A549 (cell line): ENCODE measurements around the gene MPZL2. TPM values are rescaled to one million over a fixed set of nuclear protein-coding genes. Genes with fewer than 3 reads are reported as not detected.

Source experiments
- ATAC-seq, 2 experiments: fragments of 200-7000 bp in 1 of 2; fragments of >200 bp in 1 of 2; cut with Nextera tagmentation in 1 of 2; cut with Tn5 transposase in 1 of 2; 3 replicates each; pipeline versions ENCODE4 v1.8.0 to v1.9.1; 2018 to 2020; ENCODE audit warnings: mild to moderate bottlenecking in 1 of 2, moderate library complexity in 1 of 2
- CTCF ChIA-PET: fragments of 300-600 bp; sonication (Branson Sonifier 250); formaldehyde crosslinking; extraction: SDS; loops from one replicate; lab custom pipeline; 2021; ENCODE audit warnings: antibody characterized with exemption, inconsistent platforms; lab: Yijun Ruan, JAX
- POLR2A ChIA-PET: fragments of 350-600 bp; formaldehyde crosslinking; extraction: SDS; loops from one replicate; lab custom pipeline; 2021; ENCODE audit warnings: antibody characterized with exemption, inconsistent platforms; lab: Yijun Ruan, JAX
- DNase-seq, 2 experiments: peaks; one replicate each; pipeline versions ENCODE4 v3.0.0 to v3.0.0-alpha.2; 2011 to 2016; ENCODE audit warnings: low read depth in 1 of 2, low spot score in 1 of 2
- FAIRE-seq: peaks from 2 replicates; lab custom pipeline; 2011; peaks lifted over from hg19 to GRCh38; lab: Jason Lieb, UNC
- H3K27ac ChIP-seq, 2 experiments: fragments of >200 bp; sonication (Bioruptor Twin); formaldehyde crosslinking; 3 replicates each; pipeline ENCODE4 v1.5.1; 2016 to 2017
- H3K4me1 ChIP-seq: fragments of >200 bp; sonication (Bioruptor Twin); formaldehyde crosslinking; 3 replicates; pipeline ENCODE4 v1.6.1; 2016
- H3K4me2 ChIP-seq: fragments of >200 bp; sonication (Bioruptor Twin); formaldehyde crosslinking; 3 replicates; pipeline ENCODE4 v1.6.1; 2016
- H3K4me3 ChIP-seq: fragments of >200 bp; sonication (Bioruptor Twin); formaldehyde crosslinking; 3 replicates; pipeline ENCODE4 v1.5.1; 2016
- H3K9me3 ChIP-seq: fragments of >200 bp; sonication (Bioruptor Twin); formaldehyde crosslinking; 3 replicates; pipeline ENCODE4 v1.6.1; 2016
- EHF ChIP-seq: fragments of 250-450 bp; sonication (Bioruptor Pico); IDR thresholded peaks from 2 replicates; pipeline ENCODE4 v1.5.0; 2020; ENCODE audit warnings: mild to moderate bottlenecking
- EHMT2 ChIP-seq: fragments of 200-600 bp; sonication (generic); IDR thresholded peaks from 2 replicates; pipeline ENCODE4 v1.6.1; 2016; ENCODE audit warnings: antibody characterized with exemption, low read depth, mild to moderate bottlenecking, moderate library complexity
- EP300 ChIP-seq, 2 experiments: fragments of >200 bp; sonication (Bioruptor Twin); formaldehyde crosslinking; IDR thresholded peaks; 2 replicates in 1 of 2; 3 replicates in 1 of 2; pipeline ENCODE4 v1.6.1; 2016 to 2017
- FOSL2 ChIP-seq, 2 experiments: fragments of 450-650 bp in 1 of 2; fragments of >200 bp in 1 of 2; sonication (Bioruptor Twin) in 1 of 2; formaldehyde crosslinking; IDR thresholded peaks; 2 replicates each; pipeline versions ENCODE4 v1.5.0 to v1.6.1; 2016 to 2020; ENCODE audit warnings: mild to moderate bottlenecking in 1 of 2, moderate library complexity in 1 of 2
- HDAC2 ChIP-seq: fragments of 200-600 bp; sonication (generic); IDR thresholded peaks from 2 replicates; pipeline ENCODE4 v1.6.1; 2016
- JUN ChIP-seq, 2 experiments: fragments of >200 bp; sonication (Bioruptor Twin); formaldehyde crosslinking; IDR thresholded peaks; 2 replicates in 1 of 2; 3 replicates in 1 of 2; pipeline ENCODE4 v1.6.1; 2016 to 2017
- JUNB ChIP-seq: fragments of >200 bp; sonication (Bioruptor Twin); formaldehyde crosslinking; IDR thresholded peaks from 2 replicates; pipeline ENCODE4 v1.6.1; 2016
- MAFK ChIP-seq: fragments of 450-650 bp; IDR thresholded peaks from 2 replicates; pipeline ENCODE4 v1.6.1; 2014; ENCODE audit not compliant: partially characterized antibody
- MAZ ChIP-seq: fragments of 150-350 bp; IDR thresholded peaks from 2 replicates; pipeline ENCODE4 v1.6.1; 2014; ENCODE audit warnings: antibody characterized with exemption, low read depth, low read length, borderline replicate concordance
- MYC ChIP-seq: IDR thresholded peaks from 2 replicates; pipeline ENCODE4 v1.6.1; 2012; ENCODE audit warnings: mild to moderate bottlenecking, inconsistent platforms, low read length, improper control_type of control experiment, borderline replicate concordance
- NFE2L2 ChIP-seq: fragments of 150-350 bp; conservative IDR thresholded peaks from 2 replicates; pipeline ENCODE4 v1.6.1; 2014; ENCODE audit warnings: low read length
- RAD21 ChIP-seq, 2 experiments: fragments of >200 bp in 1 of 2; sonication (Bioruptor Twin) in 1 of 2; formaldehyde crosslinking in 1 of 2; IDR thresholded peaks in 1 of 2; conservative IDR thresholded peaks in 1 of 2; 2 replicates in 1 of 2; 3 replicates in 1 of 2; pipeline ENCODE4 v1.6.1; 2012 to 2018; ENCODE audit warnings: inconsistent platforms in 1 of 2
- TFCP2L1 ChIP-seq: fragments of 250-450 bp; sonication (Bioruptor Pico); IDR thresholded peaks from 2 replicates; pipeline ENCODE4 v1.5.0; 2021; ENCODE audit warnings: mild to moderate bottlenecking
- ZNF302 ChIP-seq: fragments of 250-450 bp; sonication (Bioruptor Pico); IDR thresholded peaks from 2 replicates; pipeline ENCODE4 v1.9.0; 2021; ENCODE audit warnings: inconsistent platforms, mild to moderate bottlenecking, moderate library complexity
- WGBS: methylation state at CpG from one replicate; pipeline ENCODE4 v1.1.6; 2017; ENCODE audit errors: missing lambda C conversion rate; 5-methylcytosine and 5-hydroxymethylcytosine counted together
- polyA plus RNA-seq, 4 experiments: library from polyadenylated mRNA; depleted of rRNA in 3 of 4; stranded (reverse); fragments of >200 nt; fragmentation: RNase III in 1 of 4; extraction: RNeasy Plus Mini Kit Qiagen cat#74134 plus additional on column Dnase treatment in 1 of 4; gene quantifications; 2 replicates in 3 of 4; 3 replicates in 1 of 4; pipeline ENCODE4 v1.2.3, GENCODE V29; 2011 to 2017
- TF ChIP-seq, protein P1 (sequence below): fragments of >200 bp; sonication (Bioruptor Twin); formaldehyde crosslinking; IDR thresholded peaks from 3 replicates; pipeline ENCODE4 v1.5.1; 2016
- TF ChIP-seq, protein P2 (sequence below): fragments of >200 bp; sonication (Bioruptor Twin); formaldehyde crosslinking; IDR thresholded peaks from 2 replicates; pipeline ENCODE4 v1.6.1; 2016
- TF ChIP-seq, protein P3 (sequence below): fragments of >200 bp; sonication (Bioruptor Twin); formaldehyde crosslinking; IDR thresholded peaks from 3 replicates; pipeline ENCODE4 v1.6.1; 2016
- TF ChIP-seq, protein P4 (sequence below): fragments of 450-650 bp; IDR thresholded peaks from 2 replicates; pipeline ENCODE4 v1.6.1; 2014; ENCODE audit warnings: antibody characterized with exemption

MPZL2 gene
- polyA plus RNA-seq, 2 of the 4 experiments (the other 2 are of a cell fraction): 0.14 TPM; not detected in 1

DNA sequence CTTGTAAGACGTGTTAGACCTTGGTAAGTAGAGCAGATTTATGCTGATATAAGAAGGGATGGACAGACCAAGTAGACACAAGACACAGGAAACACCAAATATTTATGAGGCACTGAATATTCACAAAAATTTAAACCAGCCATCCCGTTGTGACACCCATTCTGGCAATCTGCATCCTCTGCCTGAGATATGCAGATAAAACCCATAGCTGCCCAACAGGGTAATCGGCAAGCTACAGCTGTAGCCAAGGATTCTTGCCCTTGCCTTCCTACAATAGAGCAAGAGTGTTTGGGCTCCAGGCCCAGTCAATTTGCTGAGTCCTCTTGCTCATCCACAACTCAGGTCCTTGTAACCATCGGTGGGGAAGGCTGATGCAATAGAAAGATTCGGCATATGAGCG is 18.5 kb upstream of the MPZL2 start:
- DNase-seq (no peak), FAIRE-seq (no peak), ATAC-seq (no peak)
- Histone ChIP-seq H3K9me3 (no peaks in the 10 kb centered on the region), H3K4me2 (no peak overlapping the region), H3K4me1 (no peaks in the 10 kb centered on the region), H3K27ac (no peak overlapping the region), H3K4me3 (no peak overlapping the region)
- POLR2A ChIA-PET: no interaction called here
- CTCF ChIA-PET: interaction anchor here (1.3 kb wide), 1 partner anchor 13 kb away, joined by 3 read pairs; no protein-coding TSS in a partner anchor
- WGBS: 67% methylated on average over 5 of the region's 6 CpGs
- TF ChIP-seq, protein P1, sequence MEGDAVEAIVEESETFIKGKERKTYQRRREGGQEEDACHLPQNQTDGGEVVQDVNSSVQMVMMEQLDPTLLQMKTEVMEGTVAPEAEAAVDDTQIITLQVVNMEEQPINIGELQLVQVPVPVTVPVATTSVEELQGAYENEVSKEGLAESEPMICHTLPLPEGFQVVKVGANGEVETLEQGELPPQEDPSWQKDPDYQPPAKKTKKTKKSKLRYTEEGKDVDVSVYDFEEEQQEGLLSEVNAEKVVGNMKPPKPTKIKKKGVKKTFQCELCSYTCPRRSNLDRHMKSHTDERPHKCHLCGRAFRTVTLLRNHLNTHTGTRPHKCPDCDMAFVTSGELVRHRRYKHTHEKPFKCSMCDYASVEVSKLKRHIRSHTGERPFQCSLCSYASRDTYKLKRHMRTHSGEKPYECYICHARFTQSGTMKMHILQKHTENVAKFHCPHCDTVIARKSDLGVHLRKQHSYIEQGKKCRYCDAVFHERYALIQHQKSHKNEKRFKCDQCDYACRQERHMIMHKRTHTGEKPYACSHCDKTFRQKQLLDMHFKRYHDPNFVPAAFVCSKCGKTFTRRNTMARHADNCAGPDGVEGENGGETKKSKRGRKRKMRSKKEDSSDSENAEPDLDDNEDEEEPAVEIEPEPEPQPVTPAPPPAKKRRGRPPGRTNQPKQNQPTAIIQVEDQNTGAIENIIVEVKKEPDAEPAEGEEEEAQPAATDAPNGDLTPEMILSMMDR: no peak
- no peak for TF ChIP-seq ZNF302
- no peak for TF ChIP-seq TFCP2L1
- TF ChIP-seq NFE2L2: no peak
- TF ChIP-seq JUNB: no peak
- no peak for TF ChIP-seq MYC

DNA sequence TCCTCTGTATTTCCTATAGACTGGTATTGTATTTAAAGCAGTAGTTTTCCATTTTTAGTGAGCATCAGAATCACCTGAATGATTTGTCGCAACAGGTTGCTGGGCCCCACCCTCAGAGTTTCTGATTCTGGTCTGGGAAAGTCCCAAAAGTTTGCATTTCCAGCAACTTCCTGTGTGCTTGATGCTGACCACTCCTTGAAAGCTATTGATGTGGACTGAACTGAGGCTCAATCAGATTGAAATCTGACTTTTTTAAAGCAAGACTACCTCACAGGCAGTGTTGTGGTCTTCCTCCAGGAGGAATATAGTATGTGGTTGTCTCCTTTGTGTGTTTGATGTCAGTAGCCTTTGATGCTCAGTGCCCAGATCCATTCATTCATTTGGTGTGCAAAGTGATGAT is 17.2 kb upstream of the MPZL2 start:
- ChIA-PET POLR2A (no interaction called here), CTCF (no interaction called here)
- no peak overlapping the region for H3K4me3 ChIP-seq
- TF ChIP-seq MAFK: no peak
- TF ChIP-seq EP300 (IDR thresholded peaks at IDR 0.05): no peak
- TF ChIP-seq, protein P1: no peak
- no peak for TF ChIP-seq MAZ
- TF ChIP-seq HDAC2: no peak
- TF ChIP-seq RAD21 (conservative IDR thresholded peaks at IDR 0.05 in 1 of 2, IDR thresholded peaks at IDR 0.05 in 1 of 2): no peak
- TF ChIP-seq EHF: no peak
- TF ChIP-seq EHMT2: no peak
- TF ChIP-seq, protein P2, sequence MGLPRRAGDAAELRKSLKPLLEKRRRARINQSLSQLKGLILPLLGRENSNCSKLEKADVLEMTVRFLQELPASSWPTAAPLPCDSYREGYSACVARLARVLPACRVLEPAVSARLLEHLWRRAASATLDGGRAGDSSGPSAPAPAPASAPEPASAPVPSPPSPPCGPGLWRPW: no peak
- DNase-seq (no peak), FAIRE-seq (no peak), ATAC-seq (no peak)
- no peaks in the 10 kb centered on the region for H3K9me3 ChIP-seq
- no peak overlapping the region for H3K27ac ChIP-seq
- H3K4me1 ChIP-seq: no peaks in the 10 kb centered on the region
- 100% methylated on average over 1 of the region's 1 CpG for WGBS
- H3K4me2 ChIP-seq: no peak overlapping the region

DNA sequence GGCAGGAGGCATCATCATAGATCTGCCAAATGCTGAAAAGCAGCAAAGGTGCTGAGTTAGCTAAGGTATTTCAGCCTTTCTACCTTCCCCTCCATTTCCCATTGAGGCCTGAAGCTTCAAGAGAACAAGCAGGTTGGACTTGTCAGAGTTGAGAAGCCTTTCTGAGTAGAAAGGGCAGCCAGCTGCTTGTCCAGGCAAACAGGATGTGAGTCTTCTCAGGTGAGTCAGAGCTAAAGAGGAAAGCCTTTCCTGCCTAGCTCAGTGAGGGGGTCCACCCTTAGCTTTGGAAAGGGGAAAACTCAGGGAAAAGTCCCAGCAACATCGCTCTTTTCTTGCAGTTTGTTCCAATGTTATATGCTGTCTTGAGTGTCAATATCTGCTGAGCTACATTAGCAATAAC is 13.2 kb upstream of the MPZL2 start:
- Histone ChIP-seq H3K9me3 (no peaks in the 10 kb centered on the region), H3K27ac (no peak overlapping the region), H3K4me2 (no peak overlapping the region), H3K4me1 (no peaks in the 10 kb centered on the region), H3K4me3 (no peak overlapping the region)
- WGBS: 56% methylated on average over 1 of the region's 1 CpG
- ChIA-PET CTCF (interaction anchor here (0.7 to 2.4 kb wide), 4 partner anchors 14 to 106 kb away, joined by 3 to 8 read pairs (median 3); partner anchors contain the start of gene MPZL2), POLR2A (no interaction called here)
- FAIRE-seq (no peak), DNase-seq (no peak), ATAC-seq (no peak)
- no peak for TF ChIP-seq JUN (IDR thresholded peaks at IDR 0.05)

DNA sequence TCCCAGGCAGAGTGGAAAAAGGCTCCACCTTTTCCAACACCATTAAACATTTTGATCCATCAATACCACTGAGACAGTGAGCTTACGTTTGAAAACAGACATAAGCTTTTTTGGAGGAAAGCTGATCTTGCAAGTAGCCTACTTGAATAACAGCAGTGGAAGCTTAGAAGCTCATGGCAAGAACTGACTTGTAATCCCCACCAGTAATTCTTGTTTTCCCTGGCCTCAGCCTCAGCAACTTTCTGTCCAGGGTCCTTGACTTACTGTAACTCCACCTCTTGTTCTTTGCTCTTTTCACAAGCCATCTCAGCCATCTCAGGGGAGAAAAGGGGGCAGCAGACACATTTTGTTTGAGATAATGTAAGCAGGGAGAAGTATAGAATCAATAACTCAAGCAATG is 12.3 kb upstream of the MPZL2 start:
- TF ChIP-seq, protein P3, sequence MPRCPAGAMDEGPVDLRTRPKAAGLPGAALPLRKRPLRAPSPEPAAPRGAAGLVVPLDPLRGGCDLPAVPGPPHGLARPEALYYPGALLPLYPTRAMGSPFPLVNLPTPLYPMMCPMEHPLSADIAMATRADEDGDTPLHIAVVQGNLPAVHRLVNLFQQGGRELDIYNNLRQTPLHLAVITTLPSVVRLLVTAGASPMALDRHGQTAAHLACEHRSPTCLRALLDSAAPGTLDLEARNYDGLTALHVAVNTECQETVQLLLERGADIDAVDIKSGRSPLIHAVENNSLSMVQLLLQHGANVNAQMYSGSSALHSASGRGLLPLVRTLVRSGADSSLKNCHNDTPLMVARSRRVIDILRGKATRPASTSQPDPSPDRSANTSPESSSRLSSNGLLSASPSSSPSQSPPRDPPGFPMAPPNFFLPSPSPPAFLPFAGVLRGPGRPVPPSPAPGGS: no peak
- no peak for TF ChIP-seq MAFK
- TF ChIP-seq, protein P2: no peak
- TF ChIP-seq EP300 (IDR thresholded peaks at IDR 0.05): no peak
- TF ChIP-seq, protein P4, sequence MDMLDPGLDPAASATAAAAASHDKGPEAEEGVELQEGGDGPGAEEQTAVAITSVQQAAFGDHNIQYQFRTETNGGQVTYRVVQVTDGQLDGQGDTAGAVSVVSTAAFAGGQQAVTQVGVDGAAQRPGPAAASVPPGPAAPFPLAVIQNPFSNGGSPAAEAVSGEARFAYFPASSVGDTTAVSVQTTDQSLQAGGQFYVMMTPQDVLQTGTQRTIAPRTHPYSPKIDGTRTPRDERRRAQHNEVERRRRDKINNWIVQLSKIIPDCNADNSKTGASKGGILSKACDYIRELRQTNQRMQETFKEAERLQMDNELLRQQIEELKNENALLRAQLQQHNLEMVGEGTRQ: no peak
- no peak for TF ChIP-seq FOSL2 (IDR thresholded peaks at IDR 0.05)
- TF ChIP-seq FOSL2 (CRISPR knock-in tag; IDR thresholded peaks at IDR 0.05): no peak
- TF ChIP-seq, all 56 proteins: peak for 0
- H3K4me3 ChIP-seq: no peak overlapping the region
- ChIA-PET POLR2A (no interaction called here), CTCF (no interaction called here)
- no peaks in the 10 kb centered on the region for H3K9me3 ChIP-seq
- no peaks in the 10 kb centered on the region for H3K4me1 ChIP-seq
- no peak overlapping the region for H3K27ac ChIP-seq
- no peak for ATAC-seq
- no peak for FAIRE-seq
- DNase-seq: no peak
- WGBS: 45% methylated on average over 1 of the region's 1 CpG
- no peak overlapping the region for H3K4me2 ChIP-seq
